HG02840 (cell line): ENCODE measurements around the gene NSD2.

ENCODE experiments used
- ATAC-seq: cut with Tn5 transposase; IDR thresholded peaks from one replicate; pipeline ENCODE4 v1.9.1; 2021; ENCODE audit warnings: mild to moderate bottlenecking, moderate library complexity, moderate number of reproducible peaks; ENCODE audit not compliant: unreplicated experiment, low FRiP score

Gene NSD2

GRCh38 chr4:1938027-1938426, 66.8 kb downstream of the NSD2 start:
- ATAC-seq: no peak

- no peak for ATAC-seq
Observed at GRCh38 chr4:1939664-1940509, 68.7 kb downstream of the NSD2 start.

- ATAC-seq: no peak
Observed at GRCh38 chr4:1940566-1940965, 69.4 kb downstream of the NSD2 start.

GRCh38 chr4:1943928-1944327, 72.7 kb downstream of the NSD2 start:
- no peak for ATAC-seq

- ATAC-seq: no peak
Observed at GRCh38 chr4:1945124-1945895, 74.1 kb downstream of the NSD2 start.

- ATAC-seq: no peak
Observed at GRCh38 chr4:1945912-1946311, 74.7 kb downstream of the NSD2 start.

- ATAC-seq: no peak
Observed at GRCh38 chr4:1948232-1948631, 77.0 kb downstream of the NSD2 start.

- no peak for ATAC-seq
Observed at GRCh38 chr4:1948892-1949436, 77.8 kb downstream of the NSD2 start.

- no peak for ATAC-seq
Observed at GRCh38 chr4:1950369-1950768, 79.2 kb downstream of the NSD2 start.

GRCh38 chr4:1952058-1952700, 81.0 kb downstream of the NSD2 start:
- ATAC-seq: no peak

- ATAC-seq: no peak
Observed at GRCh38 chr4:1952719-1953118, 81.5 kb downstream of the NSD2 start.

- ATAC-seq: no peak
Observed at GRCh38 chr4:1953335-1953734, 82.1 kb downstream of the NSD2 start.

GRCh38 chr4:1956631-1957030, 85.4 kb downstream of the NSD2 start:
- ATAC-seq: no peak

- ATAC-seq: no peak
Observed at GRCh38 chr4:1958276-1959103, 87.3 kb downstream of the NSD2 start.

- no peak for ATAC-seq
Observed at GRCh38 chr4:1959104-1959384, 87.9 kb downstream of the NSD2 start.

GRCh38 chr4:1960170-1960825, 89.1 kb downstream of the NSD2 start:
- ATAC-seq: no peak

- ATAC-seq: no peak
Observed at GRCh38 chr4:1961038-1961437, 89.8 kb downstream of the NSD2 start.

- no peak for ATAC-seq
Observed at GRCh38 chr4:1961563-1961962, 90.4 kb downstream of the NSD2 start.

GRCh38 chr4:1962980-1963379, 91.8 kb downstream of the NSD2 start:
- ATAC-seq: no peak

- no peak for ATAC-seq
Observed at GRCh38 chr4:1964443-1964842, 93.2 kb downstream of the NSD2 start.
